HG03025 (cell line): Measurements from ENCODE around the gene SMS.

Experiments used
- ATAC-seq: cut with Tn5 transposase; IDR thresholded peaks from one replicate; pipeline ENCODE4 v1.9.1; 2021; ENCODE audit warnings: mild to moderate bottlenecking, moderate library complexity; ENCODE audit not compliant: unreplicated experiment, low FRiP score

Gene SMS

DNA sequence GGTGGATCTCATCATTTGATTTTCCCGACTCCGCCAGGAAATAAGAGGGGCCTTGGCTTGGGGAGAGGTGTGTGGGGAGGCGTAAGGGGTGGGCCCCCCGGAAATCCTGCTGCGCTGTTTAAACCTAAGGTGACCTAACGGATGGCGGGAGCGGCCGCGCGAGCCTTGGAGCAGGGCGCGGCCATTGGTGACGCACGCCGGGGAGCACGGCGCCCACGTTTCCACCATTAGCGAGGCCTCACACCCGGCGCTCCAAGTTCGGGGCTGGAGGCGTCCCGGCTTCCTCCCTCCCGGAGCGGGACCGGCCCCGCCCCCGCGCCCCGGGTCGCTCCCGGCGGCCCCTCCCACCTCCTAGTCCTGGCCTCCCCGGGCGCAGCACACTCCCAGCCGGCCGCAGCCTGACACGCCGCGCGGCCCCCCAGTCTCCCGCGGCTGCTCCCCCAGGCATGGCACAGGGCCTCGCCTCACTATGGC lies at the start of gene SMS:
TSS of gene SMS (plus strand) at position 354 of the 474 bp plus-strand sequence. CDS start at position 470, 116 bp downstream.
- peak; percentile 66 for ATAC-seq

GRCh38 chrX:21905313-21905712 lies 35.2 kb upstream of the SMS start:
- no peak for ATAC-seq

DNA sequence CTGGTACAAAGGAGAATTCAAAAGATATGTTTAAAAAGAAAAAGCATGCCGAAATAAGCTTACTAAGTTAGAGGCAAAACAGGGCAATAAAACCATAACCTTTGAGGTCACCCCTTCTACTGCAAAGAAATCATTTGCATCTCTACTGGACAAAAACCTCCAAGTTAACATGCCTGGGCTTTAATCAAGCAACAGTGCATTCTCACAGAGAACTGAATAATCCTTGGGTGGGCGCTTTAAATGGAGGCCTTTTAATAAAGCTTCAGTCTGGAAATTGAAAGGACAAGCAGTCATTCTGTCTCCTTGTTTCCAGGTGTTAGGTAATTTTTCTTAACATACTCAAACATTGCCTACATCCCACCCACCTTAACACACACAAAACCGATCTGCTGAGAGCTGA lies 34.6 kb upstream of the SMS start:
- no peak for ATAC-seq

- ATAC-seq = no peak
Observed at GRCh38 chrX:21907260-21907659, 33.2 kb upstream of the SMS start.

- no peak for ATAC-seq
Observed at GRCh38 chrX:21911481-21911880, 29.0 kb upstream of the SMS start.

DNA sequence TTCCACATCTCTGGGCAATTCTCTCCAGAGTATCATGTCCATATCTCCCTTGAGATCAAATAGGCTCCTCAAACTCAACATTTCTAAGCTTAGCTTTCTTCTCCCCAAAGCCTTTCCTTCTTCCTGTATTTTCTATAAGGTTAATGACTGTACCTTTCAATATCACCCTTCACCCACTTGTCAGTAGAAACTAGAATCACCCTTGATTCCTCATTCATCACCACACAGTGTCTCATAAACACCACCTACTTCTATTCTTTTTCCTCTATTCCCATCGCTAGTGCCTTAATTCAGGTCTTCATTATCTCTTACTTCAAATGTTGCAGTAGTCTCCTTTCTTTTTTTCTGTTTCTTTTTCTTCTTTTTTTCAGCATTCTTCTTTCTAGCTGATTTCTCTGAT lies 28.3 kb upstream of the SMS start:
- ATAC-seq = no peak

DNA sequence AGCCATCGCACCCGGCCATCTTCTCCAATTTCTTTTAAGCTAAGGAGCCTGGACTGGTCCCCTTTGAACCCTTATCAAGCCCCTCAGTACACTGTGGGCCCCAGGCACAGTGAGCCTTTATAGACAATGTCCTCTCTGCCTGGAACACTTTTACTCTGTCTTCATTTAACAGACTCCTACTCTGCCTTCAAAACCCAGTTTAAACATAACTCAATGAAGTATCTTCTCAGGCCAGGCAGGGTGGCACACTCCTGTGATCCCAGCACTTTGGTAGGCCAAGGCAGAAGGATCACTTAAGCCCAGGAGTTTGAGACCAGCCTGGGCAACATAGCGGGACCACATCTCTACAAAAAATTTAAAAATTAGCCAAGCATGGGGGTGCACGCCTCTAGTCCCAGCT lies 27.5 kb upstream of the SMS start:
- no peak for ATAC-seq

DNA sequence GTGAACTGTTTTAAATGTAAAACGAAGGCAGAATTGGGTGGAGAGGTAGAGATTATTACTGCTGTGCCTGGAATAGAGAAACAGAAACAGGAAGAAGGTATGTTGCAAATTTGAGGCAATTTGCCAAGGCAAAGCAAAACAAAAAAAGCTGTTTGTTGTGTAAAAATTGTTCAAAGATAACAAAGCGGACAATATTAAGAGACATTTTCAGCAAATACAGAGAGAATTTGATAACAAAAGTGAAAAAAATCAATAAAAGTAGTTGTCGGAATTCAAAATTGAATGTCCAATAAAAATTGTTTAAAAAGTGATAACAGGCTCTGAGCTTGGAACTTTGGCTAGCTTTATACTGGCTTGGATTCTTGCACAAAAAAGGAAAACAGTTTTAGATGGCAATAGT lies 14.4 kb upstream of the SMS start:
- no peak for ATAC-seq

DNA sequence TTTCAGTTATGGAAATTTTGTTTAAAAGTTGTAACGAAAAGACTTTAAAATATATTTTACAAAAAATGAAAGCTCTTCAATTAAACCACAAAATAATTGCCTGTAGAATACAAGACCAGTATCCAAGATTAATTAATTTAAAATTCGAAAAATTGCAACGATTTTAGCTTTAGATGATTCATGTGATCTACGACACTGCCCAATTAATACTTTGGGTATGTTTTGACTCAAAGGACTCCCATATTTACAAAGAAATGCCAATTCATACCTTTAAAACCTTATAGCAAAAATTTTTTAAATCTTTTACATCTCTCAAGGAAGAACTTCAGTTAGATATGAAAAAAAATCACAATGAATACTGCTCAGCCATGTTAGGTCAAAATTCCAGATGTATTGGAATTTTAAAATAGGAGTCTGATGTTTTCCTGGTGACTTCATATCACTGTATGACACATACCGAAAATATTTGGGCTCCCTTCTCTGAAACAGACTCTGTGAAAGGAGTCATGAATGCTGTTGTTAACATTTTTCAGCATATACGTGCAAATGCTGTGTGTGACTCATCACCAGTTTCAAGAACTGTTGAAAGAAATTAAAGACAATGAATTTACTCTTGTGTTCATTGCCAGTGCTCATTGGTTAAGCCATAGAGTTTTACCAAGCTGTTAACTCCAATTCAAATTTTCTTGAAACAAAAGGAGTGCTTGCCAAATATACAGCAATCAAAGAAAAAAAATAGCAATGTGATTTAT lies 13.8 kb upstream of the SMS start:
- ATAC-seq = no peak

GRCh38 chrX:21929209-21929608 lies 11.3 kb upstream of the SMS start:
- ATAC-seq = no peak

DNA sequence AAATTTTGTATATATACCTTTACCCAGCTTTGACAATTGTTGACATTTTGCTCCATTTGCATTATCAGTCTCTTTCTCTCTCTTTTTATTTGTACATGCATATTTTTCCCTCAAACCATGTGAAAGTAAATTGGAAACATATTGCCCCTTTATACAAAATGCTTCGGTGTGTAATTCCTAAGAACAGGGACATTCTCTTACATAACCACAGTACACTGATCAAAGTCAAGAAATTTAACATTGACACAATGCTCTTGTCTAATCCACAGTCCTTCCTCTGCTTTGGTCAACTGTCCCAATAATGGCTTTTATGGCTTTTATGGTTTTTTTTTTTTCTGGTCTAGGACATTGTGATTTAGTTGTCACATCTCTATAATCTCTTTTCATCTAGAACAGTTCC lies 9.5 kb upstream of the SMS start:
- no peak for ATAC-seq

DNA sequence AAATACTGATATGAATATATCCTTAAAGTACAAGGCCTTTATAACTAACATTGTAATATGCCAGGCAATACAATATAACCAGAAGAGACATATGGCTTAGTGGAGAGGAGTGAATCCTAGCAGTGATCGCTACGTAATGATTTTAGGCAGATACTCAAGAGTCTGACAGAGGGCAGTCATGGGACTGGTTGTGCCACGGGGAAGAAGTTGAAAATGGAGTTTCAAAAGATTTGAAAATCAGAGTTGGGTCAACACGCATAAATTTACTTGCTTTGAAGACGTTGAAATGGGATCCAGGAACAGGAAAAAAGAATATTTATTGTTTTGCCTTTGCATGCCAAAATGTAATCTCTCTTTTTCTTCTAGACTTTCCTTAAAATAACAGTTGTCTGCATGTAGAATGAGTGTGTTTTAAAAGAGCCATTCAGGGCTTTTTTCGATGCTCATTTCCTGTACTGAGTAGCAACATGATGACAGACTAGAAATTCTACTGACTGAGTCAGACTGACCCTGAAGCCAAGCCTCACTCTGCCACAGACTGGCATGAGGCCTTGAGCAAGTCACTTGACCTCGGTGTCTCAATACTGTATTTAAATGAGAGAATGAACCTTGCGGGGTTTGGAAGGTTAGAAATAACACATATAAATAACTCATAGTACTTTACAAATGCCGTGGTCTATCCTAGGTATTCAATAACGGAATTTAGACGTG lies 8.1 kb upstream of the SMS start:
- ATAC-seq = no peak

- ATAC-seq = no peak
Observed at GRCh38 chrX:21933077-21933476, 7.4 kb upstream of the SMS start.

- ATAC-seq = no peak
Observed at GRCh38 chrX:21934414-21934813, 6.1 kb upstream of the SMS start.

DNA sequence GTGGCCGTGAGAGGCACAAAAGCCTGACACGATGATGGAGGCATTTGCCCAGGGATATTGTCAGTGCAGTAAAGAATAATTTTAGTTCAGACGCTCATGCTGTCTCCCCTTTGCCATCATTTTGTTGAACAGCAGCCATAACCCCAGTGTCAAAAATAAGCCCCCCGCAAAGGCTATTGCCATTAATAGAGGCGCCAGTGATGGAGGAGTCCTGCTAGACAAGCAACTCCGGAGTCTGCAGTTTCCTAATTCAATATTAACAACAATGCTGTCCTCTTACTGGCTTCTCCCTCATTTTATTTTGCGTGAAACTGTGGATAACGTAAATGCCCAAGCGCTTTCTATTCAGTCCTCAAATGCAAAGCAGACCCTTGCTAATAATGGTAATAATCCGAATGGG lies 603 bp upstream of the SMS start:
- ATAC-seq = no peak

DNA sequence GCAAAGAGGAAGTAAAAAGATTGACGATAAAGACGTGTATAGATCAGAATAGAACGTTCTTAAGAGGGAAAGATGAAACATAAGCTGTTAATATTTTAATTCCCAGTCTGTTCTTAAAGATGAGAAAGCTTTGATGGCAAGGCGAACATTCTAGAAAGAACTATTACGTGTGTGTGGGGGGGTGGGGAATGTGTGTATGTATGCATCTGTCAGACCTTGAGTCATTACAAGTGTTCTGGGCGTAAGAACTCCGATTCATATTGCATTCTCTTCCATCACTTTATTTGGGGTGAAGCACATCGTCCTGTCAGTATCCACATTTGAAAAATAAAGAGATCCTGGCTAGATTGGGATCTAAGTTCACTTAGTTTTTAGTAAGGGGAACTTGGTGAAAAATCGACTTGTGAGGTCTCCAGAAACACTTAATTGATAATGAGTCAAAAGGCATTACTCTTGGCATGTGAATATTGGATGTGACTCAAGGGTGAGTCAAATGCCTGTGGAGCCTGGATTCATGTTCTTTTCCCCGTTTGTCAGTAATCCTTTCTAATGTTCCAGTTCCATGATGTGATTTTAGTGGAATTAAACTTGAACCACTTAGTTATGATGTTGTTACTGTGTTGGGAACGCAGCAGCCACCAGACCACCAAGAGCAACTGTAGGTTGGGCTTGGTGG lies 3.1 kb downstream of the SMS start:
- no peak for ATAC-seq

DNA sequence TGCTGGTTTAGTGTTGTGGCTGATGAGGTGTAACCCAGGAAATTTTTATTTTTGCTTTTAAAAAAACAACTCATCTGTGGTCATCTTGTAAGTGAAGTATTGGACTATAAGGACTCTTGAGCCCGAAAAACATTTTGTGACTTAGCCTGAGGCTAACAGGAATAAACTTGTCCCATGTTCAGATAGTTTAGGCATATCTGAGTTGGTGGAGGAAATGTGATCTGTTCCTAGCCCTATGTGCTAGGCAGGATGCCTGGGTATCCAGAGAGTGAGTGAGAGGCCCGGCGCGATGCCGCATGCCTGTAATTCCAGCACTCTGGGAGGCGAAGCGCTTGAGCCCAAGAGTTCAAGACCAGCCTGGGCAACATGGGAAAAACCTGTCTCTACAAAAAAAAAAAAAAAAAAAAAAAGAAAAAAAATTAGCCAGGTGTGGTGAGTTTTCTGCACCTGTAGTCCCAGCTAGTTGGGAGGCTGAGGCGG lies 3.7 kb downstream of the SMS start:
- ATAC-seq = no peak

- no peak for ATAC-seq
Observed at GRCh38 chrX:21946925-21947641, 6.6 kb downstream of the SMS start.

DNA sequence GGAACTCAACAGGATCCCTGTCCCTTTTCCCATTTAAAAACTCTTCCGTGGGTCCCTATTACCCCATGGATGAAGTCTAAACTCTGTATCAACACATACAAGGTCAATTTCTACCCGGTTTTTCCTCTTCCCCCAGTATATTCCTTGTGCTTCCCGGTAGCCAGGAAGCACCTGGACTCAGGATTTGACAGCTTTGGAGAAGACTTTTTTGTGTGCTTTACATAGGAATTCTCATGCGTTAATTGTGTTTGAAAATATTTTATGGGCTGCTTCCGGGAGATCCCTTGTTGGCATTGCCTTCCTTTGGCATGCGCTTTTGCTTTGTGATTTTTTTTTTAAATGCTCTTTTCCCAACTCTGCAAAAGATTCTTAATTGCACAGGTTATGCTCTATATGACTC lies 7.2 kb downstream of the SMS start:
- ATAC-seq = no peak

- no peak for ATAC-seq
Observed at GRCh38 chrX:21948897-21949578, 8.5 kb downstream of the SMS start.
